ENCODE data around the gene ZRANB2. TPM values are rescaled to one million over a fixed set of nuclear protein-coding genes. Genes with fewer than 3 reads are reported as not detected.

The ZRANB2 gene
- total RNA-seq, 1 experiment from 2014 or later, result 67.9 TPM

GRCh38 chr1:71080230-71080738, 551 bp downstream of the ZRANB2 start:
- no peak for TF ChIP-seq SIN3A (IDR thresholded peaks at IDR 0.05; ENCODE audit: low read depth)
- TF ChIP-seq ZFX (IDR thresholded peaks at IDR 0.05), result 0 out of 2 replicates have a peak, but pooled peaks have one; percentile 32
- peak overlapping the region; percentile 72 for H3K4me2 ChIP-seq (ENCODE audit: low read length)
- H3K27ac ChIP-seq (ENCODE audit: low read depth, low read length), result peak overlapping the region; percentile 79
- intact Hi-C loops (cut with micrococcal nuclease), result no loop called here
- peak overlapping the region; percentile 92 for H3K9ac ChIP-seq (ENCODE audit: low read length)
- 0 out of 2 replicates have a peak, but pooled peaks cover 17% of the 10 kb centered on the region for H4K20me1 ChIP-seq (ENCODE audit: insufficient read depth)
- H3K4me1 ChIP-seq (ENCODE audit: control insufficient read depth in 1 of 2, insufficient read depth in 2 of 2, low read length in 2 of 2), result peaks cover 8 to 13% of the 10 kb centered on the region in 2 experiments; a peak in 2 of 4 replicates
- TSS peak; percentile 51 for BruUV-seq (replicated peaks)
- H3K4me3 ChIP-seq (replicated peaks in 1 of 2; ENCODE audit: low read depth in 1 of 2, low read length in 2 of 2), result peak overlapping the region; percentile 86 to 97
- H3K9me3 ChIP-seq (ENCODE audit: control insufficient read depth in 1 of 2, insufficient read depth in 1 of 2, low read depth in 1 of 2, low read length in 2 of 2), result no peaks in the 10 kb centered on the region
- CTCF ChIA-PET, result interaction anchor here (0.7 kb wide), 1 partner anchor 9 kb away, joined by 3 read pairs; no protein-coding TSS in a partner anchor
- ATAC-seq (peak; percentile 51), DNase-seq (ENCODE audit: low read depth, low spot score) (no peak)
- POLR2A ChIA-PET, result interaction anchor here (0.7 to 1.2 kb wide), 3 partner anchors 14 to 272 kb away, joined by 3 read pairs; no protein-coding TSS in a partner anchor
- H3K9me2 ChIP-seq (ENCODE audit: insufficient read depth), result no peaks in the 10 kb centered on the region
- H3K36me3 ChIP-seq (ENCODE audit: control insufficient read depth in 1 of 2, insufficient read depth in 2 of 2, low read length in 2 of 2), result peaks cover 22 to 29% of the 10 kb centered on the region in 2 experiments
- no peak overlapping the region for H2AFZ ChIP-seq (ENCODE audit: low read depth, low read length, poor library complexity, severe bottlenecking)
- no peaks in the 10 kb centered on the region for H3K27me3 ChIP-seq (ENCODE audit: insufficient read depth, low read length)
- peaks cover 56% of the 10 kb centered on the region for H3K79me2 ChIP-seq (ENCODE audit: insufficient read depth, low read length)
- RAD21 ChIA-PET (ENCODE audit: low non-redundant PET in 1 of 2, low total read pairs in 2 of 2, uncharacterized antibody in 2 of 2, unreplicated experiment in 2 of 2), result no interaction called here

GRCh38 chr1:71074681-71075080, 6.2 kb downstream of the ZRANB2 start:
- Histone ChIP-seq H3K4me2 (ENCODE audit: low read length) (no peak overlapping the region), H3K4me3 (replicated peaks in 1 of 2; ENCODE audit: low read depth in 1 of 2, low read length in 2 of 2) (no peak overlapping the region), H3K9ac (ENCODE audit: low read length) (no peak overlapping the region), H3K4me1 (ENCODE audit: control insufficient read depth in 1 of 2, insufficient read depth in 2 of 2, low read length in 2 of 2) (peaks cover 5 to 6% of the 10 kb centered on the region in 2 experiments; a peak in 2 of 4 replicates), H2AFZ (ENCODE audit: low read depth, low read length, poor library complexity, severe bottlenecking) (no peak overlapping the region), H3K36me3 (ENCODE audit: control insufficient read depth in 1 of 2, insufficient read depth in 2 of 2, low read length in 2 of 2) (peaks cover 64 to 72% of the 10 kb centered on the region in 2 experiments), H3K27ac (ENCODE audit: low read depth, low read length) (no peak overlapping the region), H3K79me2 (ENCODE audit: insufficient read depth, low read length) (peaks cover 95% of the 10 kb centered on the region), H3K9me3 (ENCODE audit: control insufficient read depth in 1 of 2, insufficient read depth in 1 of 2, low read depth in 1 of 2, low read length in 2 of 2) (no peaks in the 10 kb centered on the region), H3K27me3 (ENCODE audit: insufficient read depth, low read length) (no peaks in the 10 kb centered on the region), H4K20me1 (ENCODE audit: insufficient read depth) (peaks cover 38% of the 10 kb centered on the region), H3K9me2 (ENCODE audit: insufficient read depth) (no peaks in the 10 kb centered on the region)
- intact Hi-C loops (cut with micrococcal nuclease), result no loop called here
- CTCF ChIA-PET, result no interaction called here
- no peak for DNase-seq (ENCODE audit: low read depth, low spot score)
- RAD21 ChIA-PET (ENCODE audit: low non-redundant PET in 1 of 2, low total read pairs in 2 of 2, uncharacterized antibody in 2 of 2, unreplicated experiment in 2 of 2), result no interaction called here
- TF ChIP-seq CEBPB (IDR thresholded peaks at IDR 0.05; ENCODE audit: low read depth), result no peak
- no peak for TF ChIP-seq EGR1 (IDR thresholded peaks at IDR 0.05; ENCODE audit: low read depth)
- POLR2A ChIA-PET, result no interaction called here
- ATAC-seq, result no peak
- no TSS peak for BruUV-seq (replicated peaks)
